Measurements from ENCODE around the gene EPO.

The EPO gene

DNA sequence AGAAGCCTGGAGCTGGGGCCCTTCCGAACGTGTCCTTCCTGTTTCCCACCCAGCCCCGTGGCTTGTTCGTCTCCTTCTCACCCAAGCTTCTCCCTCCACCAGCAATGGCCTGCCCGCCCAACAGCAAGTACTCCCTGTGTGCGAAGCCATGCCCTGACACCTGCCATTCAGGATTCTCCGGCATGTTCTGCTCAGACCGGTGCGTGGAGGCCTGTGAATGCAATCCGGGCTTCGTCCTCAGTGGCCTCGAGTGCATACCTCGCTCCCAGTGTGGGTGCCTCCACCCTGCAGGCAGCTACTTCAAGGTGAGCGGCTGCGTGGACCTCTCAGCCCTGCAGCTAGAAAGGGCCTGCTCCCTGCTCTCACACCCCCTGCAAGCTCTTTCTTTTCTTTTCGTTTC, 45.0 kb downstream of the EPO start:
- Histone ChIP-seq H3K27ac (ENCODE audit: insufficient read depth, low read length, poor library complexity, severe bottlenecking) (no peak overlapping the region), H3K9me3 (ENCODE audit: control insufficient read depth, low read length) (no peaks in the 10 kb centered on the region), H3K4me1 (ENCODE audit: control insufficient read depth, insufficient read depth, low read length, poor library complexity, severe bottlenecking) (no peaks in the 10 kb centered on the region), H3K27me3 (replicated peaks; ENCODE audit: control insufficient read depth, insufficient read depth, low read length, poor library complexity, severe bottlenecking) (no peaks in the 10 kb centered on the region), H3K36me3 (ENCODE audit: control insufficient read depth, insufficient read depth, low read length) (no peaks in the 10 kb centered on the region), H3K4me3 (ENCODE audit: insufficient read depth, low read depth, low read length, poor library complexity, severe bottlenecking) (no peak overlapping the region)
- DNase-seq, result no peak

DNA sequence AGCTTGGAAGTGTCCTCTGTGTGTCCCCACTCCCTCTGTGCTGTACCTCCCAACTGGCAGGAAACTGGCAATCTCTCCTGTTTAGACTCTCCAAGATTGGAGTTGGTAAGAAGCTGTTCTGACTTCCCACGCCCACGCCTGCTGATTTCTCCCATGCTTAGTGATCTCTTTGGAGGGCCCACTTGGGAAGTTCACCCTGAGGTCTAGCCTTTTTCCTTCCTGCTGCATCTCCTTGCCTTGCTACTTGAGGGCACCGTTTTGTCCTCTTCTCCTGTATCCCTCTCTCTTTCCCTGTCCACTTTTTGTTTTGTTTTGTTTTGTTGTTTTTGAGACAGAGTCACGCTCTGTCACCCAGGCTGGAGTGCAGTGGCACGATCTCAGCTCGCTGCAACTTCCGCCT, 48.5 kb downstream of the EPO start:
- H3K4me3 ChIP-seq (ENCODE audit: insufficient read depth, low read depth, low read length, poor library complexity, severe bottlenecking), result no peak overlapping the region
- no peaks in the 10 kb centered on the region for H3K9me3 ChIP-seq (ENCODE audit: control insufficient read depth, low read length)
- H3K27me3 ChIP-seq (replicated peaks; ENCODE audit: control insufficient read depth, insufficient read depth, low read length, poor library complexity, severe bottlenecking), result no peaks in the 10 kb centered on the region
- H3K27ac ChIP-seq (ENCODE audit: insufficient read depth, low read length, poor library complexity, severe bottlenecking), result no peak overlapping the region
- no peaks in the 10 kb centered on the region for H3K36me3 ChIP-seq (ENCODE audit: control insufficient read depth, insufficient read depth, low read length)
- no peaks in the 10 kb centered on the region for H3K4me1 ChIP-seq (ENCODE audit: control insufficient read depth, insufficient read depth, low read length, poor library complexity, severe bottlenecking)
- no peak for DNase-seq
